ENCODE measurements around the gene SPATA17.

SPATA17 gene

GRCh38 chr1:217630711-217631591 is at the start of gene SPATA17, which contains the start of gene GPATCH2 (continued):
- no peak for TF ChIP-seq KLF7 (tag by site-specific recombination; IDR thresholded peaks at IDR 0.05; ENCODE audit: borderline replicate concordance)
- no peak for TF ChIP-seq ZNF837 (tag by site-specific recombination; IDR thresholded peaks at IDR 0.05)
- TF ChIP-seq ZNF223 (tag by site-specific recombination; IDR thresholded peaks at IDR 0.05): no peak
- TF ChIP-seq PATZ1 (tag by site-specific recombination; IDR thresholded peaks at IDR 0.05): no peak
- TF ChIP-seq, protein P1, sequence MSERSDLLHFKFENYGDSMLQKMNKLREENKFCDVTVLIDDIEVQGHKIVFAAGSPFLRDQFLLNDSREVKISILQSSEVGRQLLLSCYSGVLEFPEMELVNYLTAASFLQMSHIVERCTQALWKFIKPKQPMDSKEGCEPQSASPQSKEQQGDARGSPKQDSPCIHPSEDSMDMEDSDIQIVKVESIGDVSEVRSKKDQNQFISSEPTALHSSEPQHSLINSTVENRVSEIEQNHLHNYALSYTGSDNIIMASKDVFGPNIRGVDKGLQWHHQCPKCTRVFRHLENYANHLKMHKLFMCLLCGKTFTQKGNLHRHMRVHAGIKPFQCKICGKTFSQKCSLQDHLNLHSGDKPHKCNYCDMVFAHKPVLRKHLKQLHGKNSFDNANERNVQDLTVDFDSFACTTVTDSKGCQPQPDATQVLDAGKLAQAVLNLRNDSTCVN (tag by site-specific recombination; optimal IDR thresholded peaks at IDR 0.05): no peak
- no peak for TF ChIP-seq KLF8 (tag by site-specific recombination; IDR thresholded peaks at IDR 0.05)
- TF ChIP-seq SP3 (tag by site-specific recombination; IDR thresholded peaks at IDR 0.05): no peak
- no peak for TF ChIP-seq ZNF623 (tag by site-specific recombination; IDR thresholded peaks at IDR 0.05)
- no peak for TF ChIP-seq ZNF704 (tag by site-specific recombination; IDR thresholded peaks at IDR 0.05)
- no peak for TF ChIP-seq GLI4 (tag by site-specific recombination; IDR thresholded peaks at IDR 0.05)
- TF ChIP-seq, protein P2, sequence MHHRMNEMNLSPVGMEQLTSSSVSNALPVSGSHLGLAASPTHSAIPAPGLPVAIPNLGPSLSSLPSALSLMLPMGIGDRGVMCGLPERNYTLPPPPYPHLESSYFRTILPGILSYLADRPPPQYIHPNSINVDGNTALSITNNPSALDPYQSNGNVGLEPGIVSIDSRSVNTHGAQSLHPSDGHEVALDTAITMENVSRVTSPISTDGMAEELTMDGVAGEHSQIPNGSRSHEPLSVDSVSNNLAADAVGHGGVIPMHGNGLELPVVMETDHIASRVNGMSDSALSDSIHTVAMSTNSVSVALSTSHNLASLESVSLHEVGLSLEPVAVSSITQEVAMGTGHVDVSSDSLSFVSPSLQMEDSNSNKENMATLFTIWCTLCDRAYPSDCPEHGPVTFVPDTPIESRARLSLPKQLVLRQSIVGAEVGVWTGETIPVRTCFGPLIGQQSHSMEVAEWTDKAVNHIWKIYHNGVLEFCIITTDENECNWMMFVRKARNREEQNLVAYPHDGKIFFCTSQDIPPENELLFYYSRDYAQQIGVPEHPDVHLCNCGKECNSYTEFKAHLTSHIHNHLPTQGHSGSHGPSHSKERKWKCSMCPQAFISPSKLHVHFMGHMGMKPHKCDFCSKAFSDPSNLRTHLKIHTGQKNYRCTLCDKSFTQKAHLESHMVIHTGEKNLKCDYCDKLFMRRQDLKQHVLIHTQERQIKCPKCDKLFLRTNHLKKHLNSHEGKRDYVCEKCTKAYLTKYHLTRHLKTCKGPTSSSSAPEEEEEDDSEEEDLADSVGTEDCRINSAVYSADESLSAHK (tag by site-specific recombination; IDR thresholded peaks at IDR 0.05): no peak
- TF ChIP-seq ZNF426 (tag by site-specific recombination; IDR thresholded peaks at IDR 0.05): no peak
- TF ChIP-seq BCL6B (tag by site-specific recombination; IDR thresholded peaks at IDR 0.05): no peak
- no peak for TF ChIP-seq ZFP41 (tag by site-specific recombination; IDR thresholded peaks at IDR 0.05; ENCODE audit: borderline replicate concordance)
- TF ChIP-seq FEZF1 (tag by site-specific recombination; IDR thresholded peaks at IDR 0.05): no peak
- no peak for TF ChIP-seq ZNF521 (tag by site-specific recombination; IDR thresholded peaks at IDR 0.05)
- TF ChIP-seq BCL11B (tag by site-specific recombination; IDR thresholded peaks at IDR 0.05; ENCODE audit: low read depth): no peak
- no peak for TF ChIP-seq ZNF10 (tag by site-specific recombination; IDR thresholded peaks at IDR 0.05)
- TF ChIP-seq ZFHX2 (tag by site-specific recombination; conservative IDR thresholded peaks at IDR 0.05): no peak
- no peak for TF ChIP-seq ZNF549 (tag by site-specific recombination; IDR thresholded peaks at IDR 0.05)
- TF ChIP-seq ZBTB17 (tag by site-specific recombination; IDR thresholded peaks at IDR 0.05): peak; percentile 89
- no peak for TF ChIP-seq ZSCAN16 (tag by site-specific recombination; IDR thresholded peaks at IDR 0.05)
- no peak for TF ChIP-seq ZBTB48 (tag by site-specific recombination; IDR thresholded peaks at IDR 0.05)
- TF ChIP-seq, protein P3, sequence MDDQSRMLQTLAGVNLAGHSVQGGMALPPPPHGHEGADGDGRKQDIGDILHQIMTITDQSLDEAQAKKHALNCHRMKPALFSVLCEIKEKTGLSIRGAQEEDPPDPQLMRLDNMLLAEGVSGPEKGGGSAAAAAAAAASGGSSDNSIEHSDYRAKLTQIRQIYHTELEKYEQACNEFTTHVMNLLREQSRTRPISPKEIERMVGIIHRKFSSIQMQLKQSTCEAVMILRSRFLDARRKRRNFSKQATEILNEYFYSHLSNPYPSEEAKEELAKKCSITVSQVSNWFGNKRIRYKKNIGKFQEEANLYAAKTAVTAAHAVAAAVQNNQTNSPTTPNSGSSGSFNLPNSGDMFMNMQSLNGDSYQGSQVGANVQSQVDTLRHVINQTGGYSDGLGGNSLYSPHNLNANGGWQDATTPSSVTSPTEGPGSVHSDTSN (CRISPR knock-in tag; IDR thresholded peaks at IDR 0.05): no peak
- TF ChIP-seq ZSCAN5A (tag by site-specific recombination; IDR thresholded peaks at IDR 0.05): no peak
- no peak for TF ChIP-seq HIC1 (tag by site-specific recombination; IDR thresholded peaks at IDR 0.05)

Measured in HEK293 (cell line).